Hepatocyte (in vitro differentiated cells): ENCODE measurements around the gene FPR2.

ENCODE experiments used
- CTCF ChIP-seq: fragments of 200-600 bp; sonication (generic); IDR thresholded peaks from 2 replicates; pipeline ENCODE4 v1.5.1; 2016; ENCODE audit warnings: antibody characterized with exemption, mild to moderate bottlenecking; ENCODE audit not compliant: poor library complexity
- EZH2 ChIP-seq: fragments of 200-600 bp; sonication (generic); IDR thresholded peaks from 2 replicates; pipeline ENCODE4 v1.6.1; 2016; ENCODE audit warnings: antibody characterized with exemption, mild to moderate bottlenecking, borderline replicate concordance
- EZH2phosphoT487 ChIP-seq: fragments of 200-600 bp; sonication (generic); IDR thresholded peaks from one replicate; pipeline ENCODE4 v1.6.1; 2018; ENCODE audit warnings: antibody characterized with exemption, mild to moderate bottlenecking, low read depth, moderate library complexity; ENCODE audit not compliant: unreplicated experiment, severe bottlenecking

GRCh38 chr19:51714848-51715247 lies 46.1 kb upstream of the FPR2 start:
- TF ChIP-seq CTCF (no peak), EZH2 (no peak), EZH2phosphoT487 (no peak)
